HCT116 (cell line): ENCODE data around the gene CRTC3. TPM values are rescaled to one million over a fixed set of nuclear protein-coding genes. Genes with fewer than 3 reads are reported as not detected.

Experiments
- ATAC-seq: fragments of 200-7000 bp; cut with Tn5 transposase; 2 replicates; pipeline ENCODE4 v1.9.1; 2020; ENCODE audit warnings: mild to moderate bottlenecking, moderate library complexity
- BruUV-seq: library from RNA; stranded (reverse); fragments of 400-500 nt; replicated peaks from 2 replicates; lab custom pipeline; 2021; lab: Mats Ljungman, UMichigan
- CTCF ChIA-PET: fragments of 300-600 bp; sonication (Branson Sonifier 250); formaldehyde crosslinking; loops from one replicate; lab custom pipeline; 2021; ENCODE audit warnings: antibody characterized with exemption; lab: Charles Lee
- POLR2A ChIA-PET: fragments of 300-600, 350-600 bp; sonication (Branson Sonifier 250); formaldehyde crosslinking; loops from one replicate; lab custom pipeline; 2021; ENCODE audit warnings: antibody characterized with exemption; lab: Charles Lee
- RAD21 ChIA-PET, 2 experiments: fragments of 300-600 bp; sonication (Branson Sonifier 250); formaldehyde crosslinking; loops; one replicate each; lab custom pipeline; 2023; ENCODE audit warnings: low total read pairs in 2 of 2; ENCODE audit not compliant: uncharacterized antibody in 2 of 2, unreplicated experiment in 2 of 2, low non-redundant PET in 1 of 2; lab: Charles Lee
- DNase-seq: peaks from one replicate; pipeline ENCODE4 v3.0.0-alpha.2; 2010; ENCODE audit warnings: low read depth, low spot score
- H2AFZ ChIP-seq: fragments of 200-600 bp; shearing (Covaris generic), sonication (generic); 2 replicates; pipeline ENCODE4 v1.6.1; 2017; ENCODE audit warnings: low read depth, mixed run types, mixed read lengths, antibody characterized with exemption, low read length; ENCODE audit not compliant: poor library complexity, severe bottlenecking
- H3K27ac ChIP-seq: 2 replicates; pipeline ENCODE4 v1.5.1; 2012; ENCODE audit warnings: low read depth, low read length
- H3K27me3 ChIP-seq: fragments of 200-600 bp; sonication (generic); 2 replicates; pipeline ENCODE4 v1.6.1; 2016; ENCODE audit warnings: mixed run types, low read length, mixed read lengths; ENCODE audit not compliant: insufficient read depth
- H3K36me3 ChIP-seq, 2 experiments: fragments of 200-500 bp in 1 of 2; fragments of 200-600 bp in 1 of 2; sonication (Bioruptor generic) in 1 of 2; sonication (generic) in 1 of 2; 2 replicates each; pipeline versions ENCODE4 v1.5.1 to v1.6.1; 2014 to 2016; ENCODE audit warnings: low read length in 2 of 2, inconsistent platforms in 1 of 2, mixed read lengths in 1 of 2, mixed run types in 1 of 2; ENCODE audit not compliant: insufficient read depth in 2 of 2, control insufficient read depth in 1 of 2
- H3K4me1 ChIP-seq, 2 experiments: fragments of 200-600 bp in 1 of 2; sonication (generic) in 1 of 2; 2 replicates each; pipeline versions ENCODE4 v1.5.1 to v1.6.1; 2012 to 2017; ENCODE audit warnings: low read length in 2 of 2, inconsistent platforms in 1 of 2, mild to moderate bottlenecking in 1 of 2, mixed read lengths in 1 of 2, mixed run types in 1 of 2, moderate library complexity in 1 of 2; ENCODE audit not compliant: insufficient read depth in 2 of 2, control insufficient read depth in 1 of 2
- H3K4me2 ChIP-seq: fragments of 200-600 bp; sonication (generic); 2 replicates; pipeline ENCODE4 v1.6.1; 2017; ENCODE audit warnings: mixed run types, low read length, mixed read lengths
- H3K4me3 ChIP-seq, 2 experiments: fragments of 200-600 bp in 1 of 2; sonication (generic) in 1 of 2; replicated peaks in 1 of 2; 2 replicates each; pipeline ENCODE4 v1.5.1; 2011 to 2016; ENCODE audit warnings: low read length in 2 of 2, control low read depth in 1 of 2, low read depth in 1 of 2, mild to moderate bottlenecking in 1 of 2, mixed read lengths in 1 of 2, mixed run types in 1 of 2
- H3K79me2 ChIP-seq: fragments of 200-600 bp; sonication (generic); 2 replicates; pipeline ENCODE4 v1.6.1; 2017; ENCODE audit warnings: mild to moderate bottlenecking, mixed run types, low read length, moderate library complexity, mixed read lengths; ENCODE audit not compliant: insufficient read depth
- H3K9ac ChIP-seq: fragments of 200-600 bp; sonication (generic); 2 replicates; pipeline ENCODE4 v1.6.1; 2016; ENCODE audit warnings: low read length, mixed read lengths
- H3K9me2 ChIP-seq: fragments of 200-600 bp; sonication (generic), shearing (Covaris generic); 2 replicates; pipeline ENCODE4 v1.6.1; 2017; ENCODE audit warnings: mixed run types, mild to moderate bottlenecking, moderate library complexity; ENCODE audit not compliant: insufficient read depth
- H3K9me3 ChIP-seq, 2 experiments: fragments of 200-500 bp in 1 of 2; fragments of 200-600 bp in 1 of 2; sonication (Bioruptor generic) in 1 of 2; sonication (generic) in 1 of 2; 2 replicates each; pipeline ENCODE4 v1.6.1; 2014 to 2017; ENCODE audit warnings: low read length in 2 of 2, mixed read lengths in 2 of 2, inconsistent platforms in 1 of 2, low read depth in 1 of 2, mild to moderate bottlenecking in 1 of 2, mixed run types in 1 of 2, moderate library complexity in 1 of 2; ENCODE audit not compliant: control insufficient read depth in 1 of 2, insufficient read depth in 1 of 2
- H4K20me1 ChIP-seq: fragments of 200-600 bp; sonication (generic), shearing (Covaris generic); 2 replicates; pipeline ENCODE4 v1.6.1; 2017; ENCODE audit warnings: mixed run types, mild to moderate bottlenecking, moderate library complexity; ENCODE audit not compliant: insufficient read depth
- CBX3 ChIP-seq: IDR thresholded peaks from 2 replicates; pipeline ENCODE4 v1.6.1; 2012; ENCODE audit warnings: low read depth
- CEBPB ChIP-seq: IDR thresholded peaks from 2 replicates; pipeline ENCODE4 v1.6.1; 2012; ENCODE audit warnings: low read depth
- CTCF ChIP-seq, 3 experiments: fragments of 200-600 bp in 1 of 3; sonication (generic) in 1 of 3; IDR thresholded peaks in 2 of 3; conservative IDR thresholded peaks in 1 of 3; 2 replicates each; pipeline ENCODE4 v1.5.1; 2012 to 2017; ENCODE audit warnings: low read depth in 2 of 3, low read length in 2 of 3, antibody characterized with exemption in 1 of 3, borderline replicate concordance in 1 of 3, control low read depth in 1 of 3, mild to moderate bottlenecking in 1 of 3, mixed read lengths in 1 of 3, mixed run types in 1 of 3, moderate library complexity in 1 of 3; ENCODE audit not compliant: insufficient read depth in 1 of 3
- ELF1 ChIP-seq: IDR thresholded peaks from 2 replicates; pipeline ENCODE4 v1.6.1; 2012; ENCODE audit warnings: low read depth, borderline replicate concordance
- EZH2 ChIP-seq: fragments of 200-600 bp; sonication (generic); IDR thresholded peaks from 2 replicates; pipeline ENCODE4 v1.6.1; 2017; ENCODE audit warnings: antibody characterized with exemption, mixed run types
- FOSL1 ChIP-seq: IDR thresholded peaks from 2 replicates; pipeline ENCODE4 v1.6.1; 2012; ENCODE audit warnings: low read depth
- POLR2A ChIP-seq: IDR thresholded peaks from 2 replicates; pipeline ENCODE4 v1.7.0; 2011; ENCODE audit warnings: borderline replicate concordance; ENCODE audit not compliant: insufficient read depth, insufficient read length; ENCODE audit errors: extremely low read depth
- POLR2AphosphoS5 ChIP-seq: IDR thresholded peaks from 2 replicates; pipeline ENCODE4 v1.6.1; 2011; ENCODE audit warnings: mild to moderate bottlenecking, low read depth, low read length, moderate library complexity
- RAD21 ChIP-seq: IDR thresholded peaks from 2 replicates; pipeline ENCODE4 v1.6.1; 2012; ENCODE audit warnings: low read depth, mild to moderate bottlenecking
- SIN3A ChIP-seq: IDR thresholded peaks from 2 replicates; pipeline ENCODE4 v1.6.1; 2012; ENCODE audit warnings: low read depth
- SP1 ChIP-seq: IDR thresholded peaks from 2 replicates; pipeline ENCODE4 v1.6.1; 2012; ENCODE audit warnings: low read depth
- SRF ChIP-seq: IDR thresholded peaks from 2 replicates; pipeline ENCODE4 v1.6.1; 2012; ENCODE audit warnings: low read depth
- YY1 ChIP-seq: IDR thresholded peaks from 2 replicates; pipeline ENCODE4 v1.6.1; 2011; ENCODE audit warnings: low read length, low read depth, moderate library complexity, mild to moderate bottlenecking; ENCODE audit not compliant: insufficient replicate concordance; ENCODE audit errors: extremely low read depth
- ZBTB33 ChIP-seq: IDR thresholded peaks from 2 replicates; pipeline ENCODE4 v1.6.1; 2011; ENCODE audit warnings: mild to moderate bottlenecking, low read length, moderate library complexity; ENCODE audit not compliant: insufficient replicate concordance; ENCODE audit errors: extremely low read depth
- ZNF274 ChIP-seq: fragments of 200-500 bp; sonication (Bioruptor generic); IDR thresholded peaks from 2 replicates; pipeline ENCODE4 v1.6.1; 2014; ENCODE audit warnings: mild to moderate bottlenecking, low read depth, low read length, inconsistent platforms
- intact Hi-C: fragments of 100-400 bp; cut with micrococcal nuclease; formaldehyde crosslinking; loops from 2 replicates; pipeline ENCODE4 v1.10.0; 2022
- total RNA-seq: library from RNA; stranded (reverse); gene quantifications from one replicate; pipeline ENCODE4 v1.2.1, GENCODE V29; 2021; ENCODE audit not compliant: unreplicated experiment
- TF ChIP-seq, protein P1 (sequence below): IDR thresholded peaks from 2 replicates; pipeline ENCODE4 v1.6.1; 2012

Gene CRTC3
- total RNA-seq, 1 experiment from 2014 or later: 20.7 TPM

- H3K4me3 ChIP-seq: no peak overlapping the region
- H3K9me3 ChIP-seq: no peaks in the 10 kb centered on the region
- no peaks in the 10 kb centered on the region for H3K9me2 ChIP-seq
- TF ChIP-seq SRF: no peak
- TF ChIP-seq, protein P1, sequence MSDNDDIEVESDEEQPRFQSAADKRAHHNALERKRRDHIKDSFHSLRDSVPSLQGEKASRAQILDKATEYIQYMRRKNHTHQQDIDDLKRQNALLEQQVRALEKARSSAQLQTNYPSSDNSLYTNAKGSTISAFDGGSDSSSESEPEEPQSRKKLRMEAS: no peak
- no peak for TF ChIP-seq RAD21
- TF ChIP-seq ZBTB33: no peak
- no peak for TF ChIP-seq CEBPB
- TF ChIP-seq EZH2: no peak
- TF ChIP-seq SP1: no peak
- TF ChIP-seq ZNF274: no peak
- no peak for TF ChIP-seq POLR2A
- TF ChIP-seq YY1: no peak
- TF ChIP-seq FOSL1: no peak
- no peak for TF ChIP-seq ELF1
- no peak for TF ChIP-seq POLR2AphosphoS5
- no peak for TF ChIP-seq SIN3A
- TF ChIP-seq CTCF (IDR thresholded peaks at IDR 0.05 in 2 of 3, conservative IDR thresholded peaks at IDR 0.05 in 1 of 3; ENCODE audit: borderline replicate concordance in 1 of 3, insufficient read depth in 1 of 3, low read depth in 2 of 3, low read length in 2 of 3): no peak
- no peak for TF ChIP-seq CBX3
- ChIA-PET CTCF (no interaction called here), POLR2A (no interaction called here), RAD21 (no interaction called here)
- H2AFZ ChIP-seq: no peak overlapping the region
- no TSS peak for BruUV-seq
- ATAC-seq: no peak
- H3K36me3 ChIP-seq: no peaks in the 10 kb centered on the region
- H3K4me2 ChIP-seq: no peak overlapping the region
- intact Hi-C loops: no loop called here
- no peaks in the 10 kb centered on the region for H3K79me2 ChIP-seq
- no peak overlapping the region for H3K27ac ChIP-seq
- no peaks in the 10 kb centered on the region for H4K20me1 ChIP-seq
- H3K9ac ChIP-seq: no peak overlapping the region
- DNase-seq: no peak
- no peaks in the 10 kb centered on the region for H3K27me3 ChIP-seq
- peaks cover 0 to 17% of the 10 kb centered on the region in 2 experiments; a peak in 1 of 4 replicates for H3K4me1 ChIP-seq
These were observed 154.2 kb downstream of the CRTC3 start for GRCh38 chr15:90683876-90684275.
